Spleen (tissue), 7 donors: ENCODE measurements around the gene RPS6KA2.

Experiments used
- CTCF ChIP-seq, 11 experiments: fragments of 200-600 bp in 7 of 11; fragments of 450-650 bp in 4 of 11; sonication (generic) in 4 of 11; IDR thresholded peaks in 8 of 11; conservative IDR thresholded peaks in 3 of 11; 1 replicate in 7 of 11; 2 replicates in 4 of 11; pipeline versions ENCODE4 v1.4.0 to v1.8.0; 2016 to 2021; ENCODE audit warnings: antibody characterized with exemption in 11 of 11, inconsistent platforms in 4 of 11, mild to moderate bottlenecking in 1 of 11
- POLR2A ChIP-seq, 3 donors: fragments of 450-650 bp; IDR thresholded peaks; one replicate each; pipeline ENCODE4 v1.5.1; 2017; ENCODE audit warnings: antibody characterized with exemption in 3 of 3, mild to moderate bottlenecking in 1 of 3
- POLR2AphosphoS5 ChIP-seq, 3 donors: sonication (generic); formaldehyde crosslinking; IDR thresholded peaks; one replicate each; pipeline ENCODE4 v1.5.1; 2017; ENCODE audit warnings: antibody characterized with exemption in 3 of 3
- donor health status: DM: no; HTN: no; CAD: no; lungs with moderate emphysema.
- donor health status: DM: no; HTN: no; CAD: no.
- donor health status: DM: no; HTN: no; CAD: no.

- TF ChIP-seq POLR2A (IDR thresholded peaks at IDR 0.05): no peak
- no peak for TF ChIP-seq CTCF (IDR thresholded peaks at IDR 0.05 in 8 of 11, conservative IDR thresholded peaks at IDR 0.05 in 3 of 11)
- no peak for TF ChIP-seq POLR2AphosphoS5 (IDR thresholded peaks at IDR 0.05)
Measured at GRCh38 chr6:166459906-166460305, 167.1 kb downstream of the RPS6KA2 start.
